Measurements from ENCODE around the gene B3GNT3. TPM values are rescaled to one million over a fixed set of nuclear protein-coding genes. Genes with fewer than 3 reads are reported as not detected.
"Not testable (repeated sequence)": the region's sequence is repeated elsewhere in the genome, so short reads cannot be mapped to it uniquely, and the experiment has no call there.

The B3GNT3 gene
- total RNA-seq, 1 donor from 2014 or later, result 0.36 TPM

DNA sequence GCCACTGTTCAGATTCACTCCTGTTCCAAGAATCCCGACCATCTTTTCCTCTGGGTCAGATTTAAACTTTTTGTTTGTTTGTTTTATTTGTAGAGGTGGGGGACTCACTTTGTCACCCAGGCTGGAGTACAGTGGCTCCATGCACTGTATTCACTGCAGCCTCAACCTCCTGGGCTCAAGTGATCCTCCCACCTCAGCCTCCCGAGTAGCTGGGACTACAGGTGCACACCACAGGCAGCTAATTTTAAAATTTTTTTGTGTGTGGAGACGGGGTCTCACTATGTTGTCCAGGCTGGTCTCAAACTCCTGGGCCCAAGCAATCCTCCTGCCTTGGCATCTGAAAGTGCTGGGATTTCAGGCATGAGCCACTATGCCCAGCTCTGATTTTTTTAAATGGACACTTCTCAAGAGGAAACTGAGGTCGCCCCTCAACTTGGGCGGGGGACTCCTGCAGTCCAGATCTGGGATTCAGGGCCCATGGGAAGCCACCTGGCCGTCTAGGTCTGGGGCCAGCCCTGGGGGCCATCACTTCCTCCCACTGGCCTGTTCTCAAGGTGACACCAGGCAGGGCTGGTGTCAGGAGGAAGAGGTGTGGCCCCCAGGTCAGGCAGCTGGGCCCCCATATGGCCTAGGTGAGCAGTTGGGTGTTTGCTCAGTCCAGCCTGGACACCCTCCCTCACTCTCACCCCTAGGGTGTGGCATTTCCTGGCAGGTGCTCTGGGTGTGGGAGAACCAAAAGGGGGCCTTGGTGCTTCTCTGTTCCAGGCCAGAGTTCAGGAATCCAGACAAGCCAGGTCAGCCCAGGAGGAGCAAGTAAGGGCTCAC lies 1.3 kb downstream of the B3GNT3 start:
- peaks cover 44% of the 10 kb centered on the region for H3K27me3 Mint-ChIP-seq (ENCODE audit: low read depth, unreplicated experiment)
- Histone ChIP-seq H2AFZ (ENCODE audit: low read depth, low read length) (no peak overlapping the region), H3K9me3 (ENCODE audit: insufficient read depth, low read depth, low read length) (no peaks in the 10 kb centered on the region), H3K4me2 (ENCODE audit: low read length) (no peak overlapping the region), H4K20me1 (ENCODE audit: insufficient read depth, low read length) (no peaks in the 10 kb centered on the region), H3K79me2 (ENCODE audit: insufficient read depth, low read length) (no peaks in the 10 kb centered on the region), H3K9ac (ENCODE audit: low read length) (no peak overlapping the region), H3K4me1 (ENCODE audit: insufficient read depth, low read length) (no peaks in the 10 kb centered on the region), H3K4me3 (ENCODE audit: insufficient read depth, low read depth, low read length) (no peak overlapping the region), H3K36me3 (ENCODE audit: insufficient read depth, low read length) (no peaks in the 10 kb centered on the region), H3K27me3 (ENCODE audit: insufficient read depth, low read length) (peaks cover 32% of the 10 kb centered on the region), H3K27ac (ENCODE audit: low read depth, low read length) (no peak overlapping the region)
- TF ChIP-seq EZH2 (IDR thresholded peaks at IDR 0.05; ENCODE audit: insufficient read depth, low read length), result no peak
- peaks cover 2% of the 10 kb centered on the region for H3K4me1 Mint-ChIP-seq (ENCODE audit: low read depth, unreplicated experiment)
- H3K36me3 Mint-ChIP-seq (ENCODE audit: low read depth, unreplicated experiment), result no peaks in the 10 kb centered on the region
- no peaks in the 10 kb centered on the region for H3K9me3 Mint-ChIP-seq (ENCODE audit: unreplicated experiment)
- DNase-seq (ENCODE audit: low read depth), result no peak
- no peak for FAIRE-seq
- H3K4me3 Mint-ChIP-seq (ENCODE audit: unreplicated experiment), result no peak overlapping the region
- no peak overlapping the region for H3K27ac Mint-ChIP-seq (ENCODE audit: unreplicated experiment)

DNA sequence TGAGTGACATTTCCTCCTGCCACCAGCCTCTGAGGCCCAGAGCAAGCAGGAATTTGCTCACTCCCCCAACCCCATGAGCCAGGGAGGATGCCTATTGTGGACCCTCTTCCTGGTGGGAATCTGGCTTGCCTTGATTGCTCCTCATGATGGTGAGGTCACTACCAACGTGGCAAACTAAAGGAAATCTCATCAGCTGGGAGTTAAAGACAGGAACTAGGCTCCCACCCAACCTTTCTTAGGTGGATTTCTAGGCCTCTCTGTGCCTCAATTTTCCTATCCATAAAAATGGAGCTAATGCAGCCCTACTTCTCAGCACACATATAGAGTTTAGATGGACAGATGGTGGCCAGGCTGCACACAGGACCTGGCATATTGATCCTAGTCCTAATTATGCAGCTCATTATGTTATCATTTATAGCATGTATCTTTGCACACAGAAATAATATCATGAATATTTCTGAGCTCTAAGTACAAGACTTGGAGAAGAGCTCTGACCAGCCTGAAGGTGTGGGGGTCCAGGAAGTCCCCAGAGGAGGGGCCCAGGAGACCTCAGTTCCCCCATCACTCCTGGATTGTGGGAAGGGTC lies 2.0 kb downstream of the B3GNT3 start:
- Histone ChIP-seq H3K27ac (ENCODE audit: low read depth, low read length) (no peak overlapping the region), H3K4me1 (ENCODE audit: insufficient read depth, low read length) (no peaks in the 10 kb centered on the region), H3K4me2 (ENCODE audit: low read length) (no peak overlapping the region), H3K36me3 (ENCODE audit: insufficient read depth, low read length) (no peaks in the 10 kb centered on the region), H4K20me1 (ENCODE audit: insufficient read depth, low read length) (no peaks in the 10 kb centered on the region), H2AFZ (ENCODE audit: low read depth, low read length) (no peak overlapping the region), H3K9ac (ENCODE audit: low read length) (no peak overlapping the region), H3K27me3 (ENCODE audit: insufficient read depth, low read length) (peaks cover 27% of the 10 kb centered on the region), H3K9me3 (ENCODE audit: insufficient read depth, low read depth, low read length) (no peaks in the 10 kb centered on the region), H3K79me2 (ENCODE audit: insufficient read depth, low read length) (no peaks in the 10 kb centered on the region), H3K4me3 (ENCODE audit: insufficient read depth, low read depth, low read length) (no peak overlapping the region)
- no peak overlapping the region for H3K27ac Mint-ChIP-seq (ENCODE audit: unreplicated experiment)
- H3K4me3 Mint-ChIP-seq (ENCODE audit: unreplicated experiment), result no peak overlapping the region
- no peaks in the 10 kb centered on the region for H3K36me3 Mint-ChIP-seq (ENCODE audit: low read depth, unreplicated experiment)
- no peak for FAIRE-seq
- peaks cover 44% of the 10 kb centered on the region for H3K27me3 Mint-ChIP-seq (ENCODE audit: low read depth, unreplicated experiment)
- H3K9me3 Mint-ChIP-seq (ENCODE audit: unreplicated experiment), result no peaks in the 10 kb centered on the region
- no peak for TF ChIP-seq EZH2 (IDR thresholded peaks at IDR 0.05; ENCODE audit: insufficient read depth, low read length)
- TF ChIP-seq, protein P1, sequence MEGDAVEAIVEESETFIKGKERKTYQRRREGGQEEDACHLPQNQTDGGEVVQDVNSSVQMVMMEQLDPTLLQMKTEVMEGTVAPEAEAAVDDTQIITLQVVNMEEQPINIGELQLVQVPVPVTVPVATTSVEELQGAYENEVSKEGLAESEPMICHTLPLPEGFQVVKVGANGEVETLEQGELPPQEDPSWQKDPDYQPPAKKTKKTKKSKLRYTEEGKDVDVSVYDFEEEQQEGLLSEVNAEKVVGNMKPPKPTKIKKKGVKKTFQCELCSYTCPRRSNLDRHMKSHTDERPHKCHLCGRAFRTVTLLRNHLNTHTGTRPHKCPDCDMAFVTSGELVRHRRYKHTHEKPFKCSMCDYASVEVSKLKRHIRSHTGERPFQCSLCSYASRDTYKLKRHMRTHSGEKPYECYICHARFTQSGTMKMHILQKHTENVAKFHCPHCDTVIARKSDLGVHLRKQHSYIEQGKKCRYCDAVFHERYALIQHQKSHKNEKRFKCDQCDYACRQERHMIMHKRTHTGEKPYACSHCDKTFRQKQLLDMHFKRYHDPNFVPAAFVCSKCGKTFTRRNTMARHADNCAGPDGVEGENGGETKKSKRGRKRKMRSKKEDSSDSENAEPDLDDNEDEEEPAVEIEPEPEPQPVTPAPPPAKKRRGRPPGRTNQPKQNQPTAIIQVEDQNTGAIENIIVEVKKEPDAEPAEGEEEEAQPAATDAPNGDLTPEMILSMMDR (IDR thresholded peaks at IDR 0.05; ENCODE audit: insufficient read depth, low read depth, low read length), result no peak
- DNase-seq (ENCODE audit: low read depth), result no peak
- H3K4me1 Mint-ChIP-seq (ENCODE audit: low read depth, unreplicated experiment), result peaks cover 2% of the 10 kb centered on the region

DNA sequence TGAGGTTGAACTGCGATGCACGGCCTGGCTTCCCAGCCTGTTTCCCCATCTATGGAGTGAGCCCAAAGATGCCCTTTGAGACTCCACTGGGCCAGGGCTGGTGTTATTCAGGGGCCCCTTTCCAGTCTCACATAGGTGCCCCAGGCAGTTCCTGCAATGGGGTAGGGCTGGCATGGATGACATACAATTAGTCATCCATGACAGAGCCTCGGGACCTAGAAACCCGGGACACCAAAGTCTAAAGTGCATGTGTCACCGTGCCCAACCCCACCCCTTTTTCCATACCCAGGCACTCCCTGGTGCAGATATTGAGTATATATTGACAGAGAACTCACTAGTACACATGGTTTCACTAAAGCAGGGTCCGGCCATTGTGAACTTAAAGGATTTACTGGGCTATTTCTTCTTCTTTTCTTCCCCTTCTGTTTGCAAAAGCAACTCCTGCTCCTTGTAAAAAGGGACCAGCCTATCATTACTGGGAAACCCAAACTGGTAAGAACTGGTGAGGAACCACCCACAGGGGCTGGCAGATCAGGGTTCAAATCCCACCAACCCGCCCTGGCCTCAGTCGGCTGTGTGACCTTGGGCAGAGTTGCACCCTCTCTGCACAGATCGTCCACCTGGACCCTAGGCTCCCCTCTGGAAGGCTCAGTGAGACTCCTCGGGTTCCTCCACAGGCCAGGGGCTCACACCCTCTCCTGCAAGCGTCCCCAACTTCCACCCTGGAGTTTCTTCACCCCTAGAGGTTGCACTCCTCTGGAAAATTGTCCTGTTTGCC lies 2.7 kb downstream of the B3GNT3 start:
- no peak for DNase-seq (ENCODE audit: low read depth)
- Histone ChIP-seq H3K79me2 (ENCODE audit: insufficient read depth, low read length) (no peaks in the 10 kb centered on the region), H3K27me3 (ENCODE audit: insufficient read depth, low read length) (peaks cover 27% of the 10 kb centered on the region), H3K4me3 (ENCODE audit: insufficient read depth, low read depth, low read length) (no peak overlapping the region), H3K4me1 (ENCODE audit: insufficient read depth, low read length) (no peaks in the 10 kb centered on the region), H3K36me3 (ENCODE audit: insufficient read depth, low read length) (no peaks in the 10 kb centered on the region), H3K9ac (ENCODE audit: low read length) (no peak overlapping the region), H2AFZ (ENCODE audit: low read depth, low read length) (no peak overlapping the region), H3K9me3 (ENCODE audit: insufficient read depth, low read depth, low read length) (no peaks in the 10 kb centered on the region), H3K27ac (ENCODE audit: low read depth, low read length) (no peak overlapping the region), H3K4me2 (ENCODE audit: low read length) (no peak overlapping the region), H4K20me1 (ENCODE audit: insufficient read depth, low read length) (no peaks in the 10 kb centered on the region)
- no peak for FAIRE-seq
- TF ChIP-seq, protein P1 (IDR thresholded peaks at IDR 0.05; ENCODE audit: insufficient read depth, low read depth, low read length), result no peak
- TF ChIP-seq EZH2 (IDR thresholded peaks at IDR 0.05; ENCODE audit: insufficient read depth, low read length), result no peak
- Mint-ChIP-seq H3K27me3 (ENCODE audit: low read depth, unreplicated experiment) (peaks cover 49% of the 10 kb centered on the region), H3K27ac (ENCODE audit: unreplicated experiment) (no peak overlapping the region), H3K36me3 (ENCODE audit: low read depth, unreplicated experiment) (no peaks in the 10 kb centered on the region), H3K4me3 (ENCODE audit: unreplicated experiment) (no peak overlapping the region), H3K4me1 (ENCODE audit: low read depth, unreplicated experiment) (peaks cover 2% of the 10 kb centered on the region), H3K9me3 (ENCODE audit: unreplicated experiment) (no peaks in the 10 kb centered on the region)

DNA sequence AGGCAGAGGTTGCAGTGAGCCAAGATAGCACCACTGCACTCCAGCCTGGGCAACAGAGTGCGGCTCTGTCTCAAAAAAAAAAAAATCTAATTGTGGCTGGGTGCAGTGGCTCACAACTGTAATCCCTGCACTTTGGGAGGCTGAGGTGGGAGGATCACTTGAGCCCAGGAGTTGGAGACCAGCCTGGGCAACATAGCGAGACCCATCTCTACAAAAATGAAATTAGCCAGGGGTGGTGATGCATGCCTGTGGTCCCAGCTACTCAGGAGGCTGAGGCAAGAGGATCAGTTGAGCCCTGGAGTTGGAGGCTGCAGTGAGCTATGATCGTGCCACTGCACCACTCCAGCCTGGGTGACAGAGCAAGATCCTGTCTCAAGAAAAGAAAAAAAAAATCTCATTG lies 3.7 kb downstream of the B3GNT3 start:
- peaks cover 27% of the 10 kb centered on the region for H3K27me3 ChIP-seq (ENCODE audit: insufficient read depth, low read length)
- not testable (repeated sequence) for H4K20me1 ChIP-seq (ENCODE audit: insufficient read depth, low read length); H2AFZ ChIP-seq (ENCODE audit: low read depth, low read length); H3K4me2 ChIP-seq (ENCODE audit: low read length); H3K4me3 ChIP-seq (ENCODE audit: insufficient read depth, low read depth, low read length); H3K9me3 Mint-ChIP-seq (ENCODE audit: unreplicated experiment); H3K4me3 Mint-ChIP-seq (ENCODE audit: unreplicated experiment); H3K27ac ChIP-seq (ENCODE audit: low read depth, low read length); H3K36me3 ChIP-seq (ENCODE audit: insufficient read depth, low read length); H3K9ac ChIP-seq (ENCODE audit: low read length); H3K27ac Mint-ChIP-seq (ENCODE audit: unreplicated experiment); H3K79me2 ChIP-seq (ENCODE audit: insufficient read depth, low read length); DNase-seq (ENCODE audit: low read depth); FAIRE-seq; H3K9me3 ChIP-seq (ENCODE audit: insufficient read depth, low read depth, low read length); H3K36me3 Mint-ChIP-seq (ENCODE audit: low read depth, unreplicated experiment); H3K4me1 Mint-ChIP-seq (ENCODE audit: low read depth, unreplicated experiment); H3K4me1 ChIP-seq (ENCODE audit: insufficient read depth, low read length)
- peaks cover 53% of the 10 kb centered on the region for H3K27me3 Mint-ChIP-seq (ENCODE audit: low read depth, unreplicated experiment)

Data from astrocyte (in vitro differentiated cells and primary cell).